ENCODE results near the gene PTPRA.
"Not testable (repeated sequence)": the region's sequence is repeated elsewhere in the genome, so short reads cannot be mapped to it uniquely, and the experiment has no call there.

PTPRA gene

GRCh38 chr20:3021777-3022176 lies 148.5 kb downstream of the PTPRA start:
- ChIA-PET POLR2A (ENCODE audit: low non-redundant PET) (no interaction called here), CTCF (no interaction called here)

GRCh38 chr20:3022559-3023490 lies 149.5 kb downstream of the PTPRA start:
- CTCF ChIA-PET; POLR2A ChIA-PET (ENCODE audit: low non-redundant PET): not testable (repeated sequence)

More at GRCh38 chr20:3021777-3022176, 148.5 kb downstream of the PTPRA start:
- no peak for TF ChIP-seq CTCF (conservative IDR thresholded peaks at IDR 0.05; ENCODE audit: low read depth)
- no peak for DNase-seq (ENCODE audit: low spot score)
- H3K27ac ChIP-seq = no peak overlapping the region

GRCh38 chr20:3027987-3028386 lies 154.7 kb downstream of the PTPRA start:
- no peak for TF ChIP-seq CTCF (conservative IDR thresholded peaks at IDR 0.05; ENCODE audit: low read depth)
- POLR2A ChIA-PET (ENCODE audit: low non-redundant PET) = no interaction called here
- H3K27ac ChIP-seq = no peak overlapping the region
- DNase-seq (ENCODE audit: low spot score) = no peak
- CTCF ChIA-PET = no interaction called here

More at GRCh38 chr20:3022559-3023490, 149.5 kb downstream of the PTPRA start:
- not testable (repeated sequence) for H3K27ac ChIP-seq; DNase-seq (ENCODE audit: low spot score)

GRCh38 chr20:3031524-3032147 lies 158.4 kb downstream of the PTPRA start:
- no peak for TF ChIP-seq CTCF (conservative IDR thresholded peaks at IDR 0.05; ENCODE audit: low read depth)
- DNase-seq (ENCODE audit: low spot score) = no peak
- ChIA-PET CTCF (no interaction called here), POLR2A (ENCODE audit: low non-redundant PET) (no interaction called here)
- H3K27ac ChIP-seq = no peak overlapping the region

GRCh38 chr20:3032624-3033023 lies 159.3 kb downstream of the PTPRA start:
- no peak overlapping the region for H3K27ac ChIP-seq
- POLR2A ChIA-PET (ENCODE audit: low non-redundant PET) = no interaction called here
- TF ChIP-seq CTCF (conservative IDR thresholded peaks at IDR 0.05; ENCODE audit: low read depth) = no peak
- CTCF ChIA-PET = no interaction called here
- DNase-seq (ENCODE audit: low spot score) = no peak

GRCh38 chr20:3037654-3038053 lies 164.4 kb downstream of the PTPRA start:
- ChIA-PET CTCF (no interaction called here), POLR2A (ENCODE audit: low non-redundant PET) (no interaction called here)
- no peak for TF ChIP-seq CTCF (conservative IDR thresholded peaks at IDR 0.05; ENCODE audit: low read depth)

GRCh38 chr20:3038454-3038853 lies 165.2 kb downstream of the PTPRA start:
- H3K27ac ChIP-seq = no peak overlapping the region
- no peak for DNase-seq (ENCODE audit: low spot score)
- TF ChIP-seq CTCF (conservative IDR thresholded peaks at IDR 0.05; ENCODE audit: low read depth) = no peak
- ChIA-PET POLR2A (ENCODE audit: low non-redundant PET) (interaction anchor here (0.7 kb wide), 1 partner anchor 183 kb away, joined by 3 read pairs; no protein-coding TSS in a partner anchor), CTCF (interaction anchor here (0.8 kb wide), 1 partner anchor 15 kb away, joined by 5 read pairs; no protein-coding TSS in a partner anchor)

More at GRCh38 chr20:3037654-3038053, 164.4 kb downstream of the PTPRA start:
- peak overlapping the region; percentile 2; the same call in 1 of the 2 replicates for H3K27ac ChIP-seq
- DNase-seq (ENCODE audit: low spot score) = no peak

Data from RWPE1 (cell line).